Prostate gland (tissue), 2 donors: ENCODE measurements around the gene C11orf97. TPM values are rescaled to one million over a fixed set of nuclear protein-coding genes. Genes with fewer than 3 reads are reported as not detected.

Experiments used
- DNase-seq: peaks from one replicate; pipeline ENCODE4 v3.0.0-alpha.2; 2019; ENCODE audit warnings: low spot score
- H3K27ac ChIP-seq, 2 donors: fragments of 200-600 bp; sonication (generic); 2 replicates each; pipeline ENCODE4 v1.5.1; 2017 to 2019
- H3K27me3 ChIP-seq: fragments of 200-600 bp; sonication (generic); replicated peaks from 2 replicates; pipeline ENCODE4 v1.5.1; 2019; ENCODE audit not compliant: insufficient read depth
- H3K36me3 ChIP-seq, 2 donors: fragments of 200-600 bp; sonication (generic); 1 replicate in 1 of 2; 2 replicates in 1 of 2; pipeline versions ENCODE4 v1.5.1 to v1.8.1; 2017 to 2019
- H3K4me1 ChIP-seq: fragments of 200-600 bp; sonication (generic); replicated peaks from 2 replicates; pipeline ENCODE4 v1.5.1; 2019
- H3K4me3 ChIP-seq, 2 donors: fragments of 200-600 bp; sonication (generic); 2 replicates each; pipeline ENCODE4 v1.5.1; 2017 to 2019
- H3K9me3 ChIP-seq: fragments of 200-600 bp; sonication (generic); 2 replicates; pipeline ENCODE4 v1.5.1; 2017
- POLR2A ChIP-seq: fragments of 450-650 bp; IDR thresholded peaks from one replicate; pipeline ENCODE4 v1.6.1; 2016; ENCODE audit warnings: antibody characterized with exemption, mild to moderate bottlenecking
- POLR2AphosphoS5 ChIP-seq: sonication (generic); formaldehyde crosslinking; IDR thresholded peaks from one replicate; pipeline ENCODE4 v1.6.1; 2017; ENCODE audit warnings: antibody characterized with exemption
- WGBS: methylation state at CpG from one replicate; pipeline ENCODE4 v1.1.5; 2018; 5-methylcytosine and 5-hydroxymethylcytosine counted together
- intact Hi-C: fragments of 100-400 bp; cut with DNase I; formaldehyde crosslinking; loops from one replicate; pipeline ENCODE4 v1.14.2; 2022
- total RNA-seq, 2 donors: library from RNA; depleted of rRNA; stranded (reverse); fragments of >200 nt; gene quantifications; one replicate each; pipeline ENCODE4 v1.1.0, GENCODE V29; 2016
- TF ChIP-seq, protein P1 (sequence below), 4 experiments: fragments of 200-600 bp in 2 of 4; fragments of 450-650 bp in 2 of 4; sonication (generic) in 2 of 4; IDR thresholded peaks; 1 replicate in 3 of 4; 2 replicates in 1 of 4; pipeline ENCODE4 v1.5.1; 2016 to 2019; ENCODE audit warnings: antibody characterized with exemption in 4 of 4, mild to moderate bottlenecking in 2 of 4, moderate library complexity in 2 of 4

Gene C11orf97
- total RNA-seq, 2 donors from 2014 or later: not detected

DNA sequence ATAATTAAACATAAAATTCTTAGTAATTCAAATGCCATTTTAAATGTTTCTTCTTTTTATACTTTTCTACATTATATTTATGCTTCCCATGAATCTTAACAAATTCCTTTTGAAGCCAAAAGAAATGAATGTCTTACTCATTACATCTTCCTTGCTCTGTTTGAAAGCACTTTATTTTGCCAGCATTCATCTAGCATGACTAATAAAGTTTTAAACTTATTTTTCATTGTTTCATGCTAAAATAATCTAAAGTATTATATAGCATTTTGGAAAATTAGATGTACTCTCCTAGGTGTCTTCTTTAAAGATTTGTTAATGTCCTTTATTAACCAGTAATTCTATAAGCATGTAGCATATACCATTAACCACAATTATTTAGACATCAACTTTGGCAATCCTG, 45.2 kb downstream of the C11orf97 start:
- Histone ChIP-seq H3K36me3 (no peaks in the 10 kb centered on the region), H3K4me3 (no peak overlapping the region), H3K4me1 (no peaks in the 10 kb centered on the region), H3K27me3 (no peaks in the 10 kb centered on the region), H3K27ac (no peak overlapping the region), H3K9me3 (no peaks in the 10 kb centered on the region)
- no peak for DNase-seq
- TF ChIP-seq POLR2AphosphoS5: no peak
- TF ChIP-seq, protein P1, sequence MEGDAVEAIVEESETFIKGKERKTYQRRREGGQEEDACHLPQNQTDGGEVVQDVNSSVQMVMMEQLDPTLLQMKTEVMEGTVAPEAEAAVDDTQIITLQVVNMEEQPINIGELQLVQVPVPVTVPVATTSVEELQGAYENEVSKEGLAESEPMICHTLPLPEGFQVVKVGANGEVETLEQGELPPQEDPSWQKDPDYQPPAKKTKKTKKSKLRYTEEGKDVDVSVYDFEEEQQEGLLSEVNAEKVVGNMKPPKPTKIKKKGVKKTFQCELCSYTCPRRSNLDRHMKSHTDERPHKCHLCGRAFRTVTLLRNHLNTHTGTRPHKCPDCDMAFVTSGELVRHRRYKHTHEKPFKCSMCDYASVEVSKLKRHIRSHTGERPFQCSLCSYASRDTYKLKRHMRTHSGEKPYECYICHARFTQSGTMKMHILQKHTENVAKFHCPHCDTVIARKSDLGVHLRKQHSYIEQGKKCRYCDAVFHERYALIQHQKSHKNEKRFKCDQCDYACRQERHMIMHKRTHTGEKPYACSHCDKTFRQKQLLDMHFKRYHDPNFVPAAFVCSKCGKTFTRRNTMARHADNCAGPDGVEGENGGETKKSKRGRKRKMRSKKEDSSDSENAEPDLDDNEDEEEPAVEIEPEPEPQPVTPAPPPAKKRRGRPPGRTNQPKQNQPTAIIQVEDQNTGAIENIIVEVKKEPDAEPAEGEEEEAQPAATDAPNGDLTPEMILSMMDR (IDR thresholded peaks at IDR 0.05): no peak
- no peak for TF ChIP-seq POLR2A
- intact Hi-C loops: no loop called here

DNA sequence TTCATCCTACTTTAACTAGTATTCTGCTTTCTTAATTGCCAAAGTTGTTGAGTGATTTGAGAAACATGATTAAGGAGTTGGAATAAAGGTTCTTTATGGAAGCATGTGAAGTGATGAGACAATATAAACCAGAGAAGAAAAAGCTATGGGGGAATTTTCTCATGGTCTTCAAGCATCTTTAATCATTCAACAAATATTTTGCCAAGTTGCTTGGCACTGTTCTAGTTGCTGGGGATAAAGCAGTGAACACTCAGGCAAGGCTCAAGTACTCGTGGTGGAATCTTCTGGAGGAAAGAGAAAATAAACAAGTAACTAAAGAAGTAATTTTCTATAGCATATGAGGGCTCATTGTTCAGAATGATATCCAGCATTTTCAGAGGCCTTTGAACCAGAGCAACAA, 45.7 kb downstream of the C11orf97 start:
- H3K4me1 ChIP-seq: no peaks in the 10 kb centered on the region
- H3K4me3 ChIP-seq: no peak overlapping the region
- no peaks in the 10 kb centered on the region for H3K36me3 ChIP-seq
- 71% methylated on average over 1 of the region's 1 CpG for WGBS
- intact Hi-C loops: no loop called here
- no peak overlapping the region for H3K27ac ChIP-seq
- TF ChIP-seq POLR2AphosphoS5 (no peak), POLR2A (no peak)
- TF ChIP-seq, protein P1 (IDR thresholded peaks at IDR 0.05): no peak
- no peaks in the 10 kb centered on the region for H3K9me3 ChIP-seq
- no peak for DNase-seq
- H3K27me3 ChIP-seq: no peaks in the 10 kb centered on the region

DNA sequence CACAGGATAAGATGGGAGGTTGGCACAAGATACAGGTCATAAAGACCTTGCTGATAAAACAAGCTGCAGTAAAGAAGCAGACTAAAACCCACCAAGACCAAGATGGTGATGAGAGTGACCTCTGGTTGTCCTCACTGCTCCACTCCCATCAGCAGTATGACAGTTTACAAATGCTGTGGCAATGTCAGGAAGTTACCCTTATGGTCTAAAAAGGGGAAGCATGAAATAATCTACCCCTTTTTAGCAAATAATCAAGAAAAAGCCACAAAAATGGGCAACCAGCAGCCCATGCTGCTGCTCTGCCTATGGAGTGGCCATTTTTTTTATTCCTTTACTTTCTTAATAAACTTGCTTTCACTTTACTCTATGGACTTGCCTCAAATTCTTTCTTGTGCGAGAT, 46.2 kb downstream of the C11orf97 start:
- intact Hi-C loops: no loop called here
- no peak for DNase-seq
- WGBS: 93% methylated on average over 1 of the region's 1 CpG

DNA sequence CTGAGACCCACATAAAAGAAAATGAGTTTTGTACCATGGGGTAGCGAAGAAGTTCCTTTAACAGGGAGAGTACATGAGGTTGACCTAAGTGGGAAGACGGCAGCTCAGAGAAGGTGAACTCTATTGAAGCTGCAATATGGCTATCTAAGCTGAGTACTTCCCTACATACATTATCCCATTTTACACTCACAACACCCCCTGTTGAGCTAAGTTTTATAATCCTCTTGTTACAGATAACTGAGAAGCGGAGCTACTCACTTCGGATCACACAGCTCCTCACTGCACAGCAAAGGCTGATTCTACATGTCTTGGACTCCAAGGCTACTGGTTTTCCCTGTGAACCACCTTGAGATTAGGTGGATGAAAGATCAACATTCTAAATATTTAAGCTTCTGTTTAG, 46.7 kb downstream of the C11orf97 start:
- no peaks in the 10 kb centered on the region for H3K9me3 ChIP-seq
- H3K4me3 ChIP-seq: no peak overlapping the region
- no peak overlapping the region for H3K27ac ChIP-seq
- TF ChIP-seq POLR2AphosphoS5 (no peak), POLR2A (no peak)
- TF ChIP-seq, protein P1 (IDR thresholded peaks at IDR 0.05): no peak
- H3K4me1 ChIP-seq: no peaks in the 10 kb centered on the region
- DNase-seq: no peak
- H3K27me3 ChIP-seq: no peaks in the 10 kb centered on the region
- 93% methylated on average over 4 of the region's 4 CpGs for WGBS
- H3K36me3 ChIP-seq: no peaks in the 10 kb centered on the region
- intact Hi-C loops: no loop called here

More for the DNA sequence above, 46.2 kb downstream of the C11orf97 start:
- TF ChIP-seq POLR2AphosphoS5 (no peak), POLR2A (no peak)
- TF ChIP-seq, protein P1 (IDR thresholded peaks at IDR 0.05): no peak
- no peaks in the 10 kb centered on the region for H3K9me3 ChIP-seq
- no peaks in the 10 kb centered on the region for H3K36me3 ChIP-seq
- H3K27me3 ChIP-seq: no peaks in the 10 kb centered on the region
- H3K4me3 ChIP-seq: no peak overlapping the region
- H3K27ac ChIP-seq: no peak overlapping the region
- no peaks in the 10 kb centered on the region for H3K4me1 ChIP-seq

DNA sequence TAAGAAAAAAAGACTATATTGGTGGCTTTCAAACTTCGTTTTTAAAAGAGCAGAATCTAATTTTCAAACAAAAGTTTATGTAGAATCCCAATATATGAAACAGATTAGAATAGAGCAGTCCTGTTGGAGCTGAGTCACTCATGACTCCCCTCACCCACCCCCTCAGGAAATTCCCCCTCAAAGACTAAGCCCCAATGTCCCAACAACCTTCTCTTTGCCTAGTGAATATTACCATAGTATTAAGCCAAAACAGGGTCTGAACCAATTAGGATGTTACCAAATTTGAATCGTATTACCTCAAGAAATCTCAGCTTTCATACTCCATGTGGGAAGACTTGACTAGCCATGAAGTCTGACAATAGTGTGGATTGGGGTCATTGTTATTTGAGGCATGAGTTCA, 47.1 kb downstream of the C11orf97 start:
- no peak for DNase-seq

More for the DNA sequence above, 47.1 kb downstream of the C11orf97 start:
- Histone ChIP-seq H3K36me3 (no peaks in the 10 kb centered on the region), H3K27me3 (no peaks in the 10 kb centered on the region), H3K9me3 (no peaks in the 10 kb centered on the region), H3K4me1 (no peaks in the 10 kb centered on the region), H3K4me3 (no peak overlapping the region), H3K27ac (no peak overlapping the region)
- WGBS: 95% methylated on average over 2 of the region's 2 CpGs
- no peak for TF ChIP-seq POLR2AphosphoS5
- TF ChIP-seq, protein P1 (IDR thresholded peaks at IDR 0.05): no peak
- intact Hi-C loops: no loop called here
